Mucosa of descending colon (tissue), 3 donors: ENCODE measurements around the gene TBC1D1. TPM values are rescaled to one million over a fixed set of nuclear protein-coding genes. Genes with fewer than 3 reads are reported as not detected.
A peak's percentile ranks its signal among the peaks of the same experiment; 100 is the strongest.

Experiments
- ATAC-seq: fragments of 200-7000 bp; cut with Tn5 transposase; one replicate; pipeline ENCODE4 v1.9.1; 2020; ENCODE audit warnings: mild to moderate bottlenecking, moderate library complexity
- DNase-seq, 3 donors: peaks; one replicate each; pipeline ENCODE4 v3.0.0-alpha.2; 2020
- H3K36me3 ChIP-seq: fragments of 200-600 bp; one replicate; pipeline ENCODE4 v1.8.0; 2021; ENCODE audit warnings: low read depth, mild to moderate bottlenecking
- H3K4me1 ChIP-seq: fragments of 200-600 bp; one replicate; pipeline ENCODE4 v1.8.0; 2021; ENCODE audit warnings: low read depth, mild to moderate bottlenecking
- H3K4me3 ChIP-seq: fragments of 200-600 bp; one replicate; pipeline ENCODE4 v1.8.0; 2021; ENCODE audit warnings: mild to moderate bottlenecking
- H3K9me3 ChIP-seq: fragments of 200-600 bp; one replicate; pipeline ENCODE4 v1.8.0; 2021; ENCODE audit warnings: mild to moderate bottlenecking
- CTCF ChIP-seq: fragments of 200-600 bp; IDR thresholded peaks from one replicate; pipeline ENCODE4 v1.8.0; 2022; ENCODE audit warnings: antibody characterized with exemption, mild to moderate bottlenecking
- intact Hi-C, 2 donors: fragments of 100-400 bp; cut with DNase I in 1 of 2; cut with micrococcal nuclease in 1 of 2; formaldehyde crosslinking; loops; one replicate each; pipeline versions ENCODE4 v1.11.0 to v1.11.1; 2022; cut with DNase I, micrococcal nuclease
- total RNA-seq, 3 donors: library from RNA; stranded (reverse); fragmentation: NEBNext Ultra II Directional in 2 of 3; extraction: Animal tissue kit (Norgen Biotek cat#: 25700) in 2 of 3; gene quantifications; one replicate each; pipeline versions ENCODE4 v1.2.1 to v1.2.4, GENCODE V29; 2021 to 2023
- donor health status: DM: no; HTN: no; CAD: no; lungs with moderate emphysema.
- donor health status: DM: no; HTN: no; CAD: no.
- donor health status: DM: no; HTN: yes; CAD: no.

The TBC1D1 gene
- total RNA-seq, 3 donors from 2014 or later: 50.2 to 249 (median 71.6) TPM

DNA sequence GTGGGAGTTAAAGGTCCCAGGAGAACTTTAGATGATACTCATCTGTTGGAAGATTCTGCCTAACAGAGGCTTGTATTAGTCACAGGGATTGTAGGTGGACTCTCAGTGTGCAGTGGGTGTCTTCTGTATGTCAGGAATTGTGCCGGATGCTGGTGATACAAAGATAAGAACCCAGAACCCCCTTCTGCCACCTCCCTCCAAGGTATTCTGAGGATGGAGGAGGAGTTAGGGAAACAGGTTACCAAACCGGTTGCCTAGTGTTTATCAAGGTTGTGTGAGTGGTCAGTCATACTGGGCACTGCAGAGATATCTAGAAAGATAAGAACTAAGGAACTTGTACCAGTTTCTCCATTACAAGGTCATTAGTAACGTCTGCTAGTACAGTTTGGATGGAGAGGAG is 130.9 kb downstream of the TBC1D1 start:
- intact Hi-C loops: no loop called here
- DNase-seq (no peak), ATAC-seq (no peak)
- Histone ChIP-seq H3K4me3 (no peak overlapping the region), H3K36me3 (no peaks in the 10 kb centered on the region), H3K9me3 (no peaks in the 10 kb centered on the region), H3K4me1 (no peaks in the 10 kb centered on the region)
- TF ChIP-seq CTCF: no peak

GRCh38 chr4:38023347-38024205 is 132.7 kb downstream of the TBC1D1 start:
- Histone ChIP-seq H3K4me3 (no peak overlapping the region), H3K36me3 (no peaks in the 10 kb centered on the region), H3K4me1 (no peaks in the 10 kb centered on the region), H3K9me3 (no peaks in the 10 kb centered on the region)
- intact Hi-C loops: no loop called here
- peak; percentile 30 for ATAC-seq
- TF ChIP-seq CTCF: no peak
- no peak for DNase-seq

DNA sequence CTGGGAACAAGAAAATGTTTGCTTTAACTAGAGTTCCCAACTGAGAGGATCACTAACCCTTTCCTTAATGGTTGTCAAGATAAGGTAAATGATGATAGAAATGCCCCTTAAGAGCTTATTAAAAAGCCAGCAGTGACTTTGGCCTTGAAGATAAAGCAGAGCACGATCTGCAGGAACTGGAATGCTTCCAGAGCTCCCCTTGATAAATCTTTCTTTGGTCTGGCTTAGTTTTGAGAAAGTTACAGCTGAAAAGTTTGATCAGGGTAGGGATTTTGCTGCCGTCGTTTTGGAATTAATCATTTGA is 133.3 kb downstream of the TBC1D1 start:
- H3K36me3 ChIP-seq: no peaks in the 10 kb centered on the region
- no peaks in the 10 kb centered on the region for H3K9me3 ChIP-seq
- TF ChIP-seq CTCF: no peak
- intact Hi-C loops: no loop called here
- no peak overlapping the region for H3K4me3 ChIP-seq
- H3K4me1 ChIP-seq: no peaks in the 10 kb centered on the region
- DNase-seq (no peak), ATAC-seq (no peak)

- Histone ChIP-seq H3K4me3 (no peak overlapping the region), H3K36me3 (no peaks in the 10 kb centered on the region), H3K4me1 (no peaks in the 10 kb centered on the region), H3K9me3 (no peaks in the 10 kb centered on the region)
- DNase-seq (no peak), ATAC-seq (no peak)
- intact Hi-C loops: no loop called here
- TF ChIP-seq CTCF: no peak
Measured at GRCh38 chr4:38025665-38026064, 134.8 kb downstream of the TBC1D1 start.

DNA sequence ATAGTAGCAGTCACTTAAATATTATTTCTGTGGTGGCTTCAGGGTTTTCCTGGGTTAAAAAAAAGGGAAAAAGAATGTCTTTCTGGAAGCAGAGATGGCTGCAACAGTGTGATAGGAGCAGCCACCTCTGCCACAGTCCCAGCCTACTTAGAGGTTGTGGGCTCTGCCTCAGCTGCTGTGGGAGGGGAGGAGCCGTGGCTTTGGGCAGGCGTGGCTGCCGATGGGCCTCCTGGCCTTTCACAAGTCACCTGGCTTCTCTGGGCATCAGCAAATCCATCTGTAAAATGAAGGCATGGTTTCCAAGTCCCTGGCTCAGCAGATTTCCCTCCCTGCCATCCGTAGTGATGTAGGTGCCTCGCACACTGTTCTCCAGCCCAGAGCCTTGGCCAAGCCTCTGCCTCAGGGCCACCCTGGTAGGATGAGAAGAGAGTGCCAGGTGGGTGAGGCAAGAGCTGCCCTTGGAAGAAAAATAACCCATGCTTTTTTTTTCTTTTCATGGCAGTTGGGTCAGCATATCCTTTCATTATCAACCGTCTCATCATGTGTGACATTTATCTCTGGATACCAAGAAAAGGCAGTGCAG is 135.4 kb downstream of the TBC1D1 start:
- no peaks in the 10 kb centered on the region for H3K4me1 ChIP-seq
- H3K4me3 ChIP-seq: no peak overlapping the region
- no peaks in the 10 kb centered on the region for H3K36me3 ChIP-seq
- TF ChIP-seq CTCF: no peak
- intact Hi-C loops: no loop called here
- DNase-seq (no peak), ATAC-seq (no peak)
- no peaks in the 10 kb centered on the region for H3K9me3 ChIP-seq
